NB4 (cell line): ENCODE results near the gene ZNF30.
A peak's percentile ranks its signal among the peaks of the same experiment; 100 is the strongest.

Experiments used
- DNase-seq: peaks from one replicate; pipeline ENCODE4 v3.0.0; 2010; ENCODE audit warnings: low read depth
- H3K4me3 ChIP-seq: one replicate; pipeline ENCODE4 v1.5.1; 2011; ENCODE audit warnings: mild to moderate bottlenecking, low read depth, low read length, moderate library complexity
- CTCF ChIP-seq: IDR thresholded peaks from one replicate; pipeline ENCODE4 v1.5.1; 2012; ENCODE audit warnings: low read depth, low read length
- MAX ChIP-seq: IDR thresholded peaks from 2 replicates; pipeline ENCODE4 v1.6.1; 2011; ENCODE audit warnings: low read depth, low read length
- MYC ChIP-seq: IDR thresholded peaks from 2 replicates; pipeline ENCODE4 v1.6.1; 2011; ENCODE audit warnings: low read depth, low read length
- POLR2A ChIP-seq: IDR thresholded peaks from 2 replicates; pipeline ENCODE4 v1.6.1; 2011; ENCODE audit warnings: mild to moderate bottlenecking; ENCODE audit not compliant: insufficient read length; ENCODE audit errors: extremely low read depth

Gene ZNF30

GRCh38 chr19:34957830-34958751 is 31.4 kb downstream of the ZNF30 start:
- TF ChIP-seq CTCF (no peak), POLR2A (no peak), MAX (no peak), MYC (no peak)
- no peak for DNase-seq
- H3K4me3 ChIP-seq, result no peak overlapping the region

- no peak for DNase-seq
- no peak for TF ChIP-seq MAX
- no peak for TF ChIP-seq CTCF
- no peak for TF ChIP-seq MYC
- TF ChIP-seq POLR2A, result no peak
- no peak overlapping the region for H3K4me3 ChIP-seq
Observed at GRCh38 chr19:34959021-34959420, 32.3 kb downstream of the ZNF30 start.

- H3K4me3 ChIP-seq, result no peak overlapping the region
- no peak for DNase-seq
- TF ChIP-seq MYC (no peak), MAX (no peak), POLR2A (no peak), CTCF (no peak)
Observed at GRCh38 chr19:34960103-34960805, 33.6 kb downstream of the ZNF30 start.

GRCh38 chr19:34960940-34961679 is 34.4 kb downstream of the ZNF30 start:
- H3K4me3 ChIP-seq, result no peak overlapping the region
- TF ChIP-seq MYC, result no peak
- TF ChIP-seq MAX, result no peak
- TF ChIP-seq CTCF, result no peak
- no peak for TF ChIP-seq POLR2A
- DNase-seq, result no peak

- peak overlapping the region; percentile 4 for H3K4me3 ChIP-seq
- DNase-seq, result peak; percentile 72
- TF ChIP-seq MAX (no peak), POLR2A (no peak), MYC (no peak), CTCF (no peak)
Observed at GRCh38 chr19:34961775-34962686, 35.3 kb downstream of the ZNF30 start.
